Nephron progenitor cell (in vitro differentiated cells): ENCODE results near the gene TAMALIN.

Source experiments
- DNase-seq: peaks from one replicate; pipeline ENCODE4 v3.0.0; 2021
- H3K27ac Mint-ChIP-seq: 2 replicates; pipeline ENCODE4 v1.8.0; 2021; ENCODE audit warnings: mild to moderate bottlenecking, moderate library complexity, mixed read lengths
- H3K27me3 Mint-ChIP-seq: 2 replicates; pipeline ENCODE4 v1.8.0; 2021; ENCODE audit warnings: mild to moderate bottlenecking, low read depth, mixed read lengths; ENCODE audit not compliant: poor library complexity
- H3K36me3 Mint-ChIP-seq: 2 replicates; pipeline ENCODE4 v1.8.0; 2021; ENCODE audit warnings: low read depth, mixed read lengths
- H3K4me1 Mint-ChIP-seq: 2 replicates; pipeline ENCODE4 v1.8.0; 2021; ENCODE audit warnings: mixed read lengths
- H3K4me3 Mint-ChIP-seq: 2 replicates; pipeline ENCODE4 v1.8.0; 2021; ENCODE audit warnings: mild to moderate bottlenecking, moderate library complexity, mixed read lengths
- H3K9me3 Mint-ChIP-seq: 2 replicates; pipeline ENCODE4 v1.8.0; 2021; ENCODE audit warnings: mild to moderate bottlenecking, moderate library complexity, mixed read lengths
- CTCF ChIP-seq: fragments of 200-600 bp; sonication (generic); IDR thresholded peaks from 2 replicates; pipeline ENCODE4 v1.5.0; 2021; ENCODE audit warnings: antibody characterized with exemption

The TAMALIN gene

GRCh38 chr12:52036587-52037171 lies 29.9 kb downstream of the TAMALIN start:
- no peaks in the 10 kb centered on the region for H3K36me3 Mint-ChIP-seq
- no peak overlapping the region for H3K27ac Mint-ChIP-seq
- TF ChIP-seq CTCF, result no peak
- H3K4me1 Mint-ChIP-seq, result peaks cover 49% of the 10 kb centered on the region
- H3K4me3 Mint-ChIP-seq, result peak overlapping the region; percentile 78
- peak; percentile 85 for DNase-seq
- peaks cover 36% of the 10 kb centered on the region for H3K27me3 Mint-ChIP-seq
- H3K9me3 Mint-ChIP-seq, result no peaks in the 10 kb centered on the region

- DNase-seq, result peak; percentile 54
- Mint-ChIP-seq H3K4me1 (peaks cover 47% of the 10 kb centered on the region), H3K27ac (no peak overlapping the region), H3K4me3 (peak overlapping the region; percentile 84), H3K27me3 (peaks cover 36% of the 10 kb centered on the region), H3K9me3 (no peaks in the 10 kb centered on the region), H3K36me3 (no peaks in the 10 kb centered on the region)
- TF ChIP-seq CTCF, result no peak
Measured at GRCh38 chr12:52037248-52037861, 30.6 kb downstream of the TAMALIN start.

DNA sequence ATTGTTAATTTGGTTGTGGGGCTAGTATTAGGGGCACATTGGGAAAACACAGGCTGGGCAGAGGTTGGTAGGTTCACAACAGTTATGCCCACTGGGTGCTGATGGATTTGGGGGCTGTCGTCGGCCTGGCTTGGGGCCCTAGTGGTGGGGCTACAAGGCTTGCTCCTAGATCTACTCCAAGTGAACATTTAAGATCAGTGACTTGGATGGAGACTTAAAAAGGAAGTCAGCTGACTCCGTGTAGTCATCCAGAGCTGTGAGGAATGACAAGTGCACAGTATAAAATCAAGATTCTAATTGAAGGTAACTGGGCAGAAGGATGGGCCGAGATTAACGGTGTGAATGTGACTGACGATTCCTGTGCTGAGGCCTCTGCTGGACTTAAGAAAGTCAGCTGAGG lies 31.7 kb downstream of the TAMALIN start:
- no peak overlapping the region for H3K27ac Mint-ChIP-seq
- H3K36me3 Mint-ChIP-seq, result no peaks in the 10 kb centered on the region
- peaks cover 37% of the 10 kb centered on the region for H3K4me1 Mint-ChIP-seq
- no peak for DNase-seq
- TF ChIP-seq CTCF, result no peak
- no peaks in the 10 kb centered on the region for H3K9me3 Mint-ChIP-seq
- peak overlapping the region; percentile 84 for H3K4me3 Mint-ChIP-seq
- H3K27me3 Mint-ChIP-seq, result peaks cover 35% of the 10 kb centered on the region

DNA sequence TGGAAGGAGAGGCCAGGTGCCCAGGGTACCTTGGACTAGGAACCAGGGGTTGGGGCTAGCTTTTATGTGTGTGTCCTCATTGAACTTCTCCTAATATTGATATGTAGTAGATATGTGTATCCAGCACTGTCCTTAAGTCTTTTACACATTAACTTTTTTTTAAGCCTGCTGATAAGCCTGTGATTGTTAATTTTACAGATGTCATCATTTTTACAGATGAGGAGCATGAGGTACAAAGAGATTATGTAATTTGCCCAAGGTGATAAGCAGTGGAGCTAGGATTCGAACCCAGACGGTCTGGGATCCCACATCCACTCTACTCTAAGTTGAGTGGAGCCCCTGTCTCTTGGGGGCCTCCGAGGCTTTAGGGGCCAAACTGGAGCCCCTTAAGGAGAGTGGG lies 34.3 kb downstream of the TAMALIN start:
- H3K36me3 Mint-ChIP-seq, result no peaks in the 10 kb centered on the region
- TF ChIP-seq CTCF, result no peak
- H3K27ac Mint-ChIP-seq, result no peak overlapping the region
- H3K4me1 Mint-ChIP-seq, result peaks cover 28% of the 10 kb centered on the region
- peaks cover 12% of the 10 kb centered on the region for H3K27me3 Mint-ChIP-seq
- H3K9me3 Mint-ChIP-seq, result no peaks in the 10 kb centered on the region
- DNase-seq, result no peak
- H3K4me3 Mint-ChIP-seq, result no peak overlapping the region

DNA sequence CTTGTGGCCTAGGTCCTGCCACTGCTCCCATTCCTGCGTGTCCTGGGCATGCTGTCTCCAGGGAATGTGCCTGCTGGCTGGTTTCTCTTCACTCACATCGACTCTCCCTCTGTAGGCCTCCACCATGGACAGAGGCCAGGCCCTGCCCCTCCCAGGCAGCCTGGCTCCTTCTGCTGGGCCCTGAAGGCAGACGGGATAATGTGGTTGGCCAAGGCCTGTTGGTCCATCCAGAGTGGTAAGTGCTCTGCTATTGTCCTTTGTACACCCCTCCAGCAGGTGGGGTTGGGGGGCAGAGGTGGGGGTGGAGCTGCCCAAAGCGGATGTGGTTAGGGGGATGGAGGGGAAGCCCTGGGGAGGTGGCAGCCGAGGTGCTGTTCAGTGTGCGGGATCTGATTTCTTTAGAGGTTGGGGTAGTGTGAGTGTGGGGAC lies 35.0 kb downstream of the TAMALIN start:
- no peak for DNase-seq
- Mint-ChIP-seq H3K27ac (no peak overlapping the region), H3K27me3 (peaks cover 9% of the 10 kb centered on the region), H3K9me3 (no peaks in the 10 kb centered on the region), H3K36me3 (no peaks in the 10 kb centered on the region), H3K4me1 (peaks cover 23% of the 10 kb centered on the region), H3K4me3 (no peak overlapping the region)
- no peak for TF ChIP-seq CTCF
